Thymus (tissue), 11 donors: ENCODE measurements around the gene USP43. TPM values are rescaled to one million over a fixed set of nuclear protein-coding genes. Genes with fewer than 3 reads are reported as not detected.

Experiments used
- DNase-seq, 9 donors: peaks; one replicate each; pipeline ENCODE4 v3.0.0-alpha.2; 2013; ENCODE audit warnings: low spot score in 9 of 9, low read depth in 6 of 9, missing footprints in 1 of 9
- H3K27ac ChIP-seq, 2 donors: one replicate each; pipeline ENCODE4 v1.5.1; 2013; ENCODE audit warnings: control low read depth in 1 of 2, low read depth in 1 of 2, low read length in 1 of 2, mild to moderate bottlenecking in 1 of 2, moderate library complexity in 1 of 2
- H3K27me3 ChIP-seq, 2 donors: one replicate each; pipeline ENCODE4 v1.5.1; 2013; ENCODE audit warnings: low read length in 1 of 2; ENCODE audit not compliant: control insufficient read depth in 2 of 2, insufficient read depth in 1 of 2
- H3K36me3 ChIP-seq, 2 donors: one replicate each; pipeline ENCODE4 v1.5.1; 2013; ENCODE audit warnings: low read length in 1 of 2, mild to moderate bottlenecking in 1 of 2, moderate library complexity in 1 of 2; ENCODE audit not compliant: control insufficient read depth in 2 of 2, insufficient read depth in 2 of 2
- H3K4me1 ChIP-seq, 2 donors: one replicate each; pipeline ENCODE4 v1.5.1; 2013; ENCODE audit warnings: low read length in 2 of 2; ENCODE audit not compliant: control insufficient read depth in 2 of 2, insufficient read depth in 2 of 2
- H3K4me3 ChIP-seq, 2 donors: one replicate each; pipeline ENCODE4 v1.5.1; 2013; ENCODE audit warnings: low read length in 2 of 2, control low read depth in 1 of 2, mild to moderate bottlenecking in 1 of 2
- H3K9me3 ChIP-seq, 2 donors: one replicate each; pipeline ENCODE4 v1.5.1; 2013; ENCODE audit warnings: low read length in 1 of 2, mild to moderate bottlenecking in 1 of 2; ENCODE audit not compliant: control insufficient read depth in 2 of 2, insufficient read depth in 1 of 2
- WGBS: extraction: QIAGEN DNeasy Blood & Tissue Kit; methylation state at CpG from one replicate; pipeline ENCODE4 v1.1.7; 2013; 5-methylcytosine and 5-hydroxymethylcytosine counted together
- polyA plus RNA-seq: library from polyadenylated mRNA; stranded (reverse); fragments of 200-250 nt; gene quantifications from one replicate; pipeline ENCODE4 v1.2.3, GENCODE V29; 2013
- total RNA-seq: library from RNA; stranded (reverse); fragments of 120-200 nt; gene quantifications from one replicate; pipeline ENCODE4 v1.2.4, GENCODE V29; 2013
- donor health status: healthy.

Gene USP43
- total and polyA plus RNA-seq, 2 donors, result 0.57 to 2.9 TPM

DNA sequence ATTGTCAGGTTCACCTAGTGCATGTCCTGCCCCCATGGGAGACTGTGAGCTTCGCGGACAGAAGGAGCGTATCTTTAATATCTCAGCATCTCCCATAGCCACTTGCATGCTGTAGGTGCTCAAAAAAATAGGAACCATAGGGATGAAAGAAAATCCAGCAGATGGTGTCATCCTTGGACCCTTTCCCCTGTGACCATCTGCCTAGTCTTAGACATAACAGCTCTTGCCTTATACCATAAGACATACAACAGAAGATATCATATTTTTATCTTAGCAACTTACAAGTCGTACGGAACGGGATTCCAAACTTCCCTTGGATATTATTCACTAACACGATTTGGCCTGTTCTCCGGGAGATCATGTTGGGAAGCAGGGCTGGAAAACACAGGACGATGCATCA lies 131.6 kb downstream of the USP43 start:
- H3K4me1 ChIP-seq, result no peaks in the 10 kb centered on the region
- no peak overlapping the region for H3K27ac ChIP-seq
- 95% methylated on average over 9 of the region's 9 CpGs for WGBS
- H3K36me3 ChIP-seq, result no peaks in the 10 kb centered on the region
- H3K4me3 ChIP-seq, result no peak overlapping the region
- no peaks in the 10 kb centered on the region for H3K9me3 ChIP-seq
- no peaks in the 10 kb centered on the region for H3K27me3 ChIP-seq
- no peak for DNase-seq

Other genes with a start within 250 kb of the USP43 start
- gene STX8, start 69.7 kb upstream of the USP43 start, total RNA-seq, result 75.8 TPM
- 60.5 TPM for gene STX8, start 69.7 kb upstream of the USP43 start, polyA plus RNA-seq
- gene CFAP52, start 68.9 kb upstream of the USP43 start, total RNA-seq, result 0.76 TPM
- gene CFAP52, start 68.9 kb upstream of the USP43 start, polyA plus RNA-seq, result 1.6 TPM
- 0.24 TPM for gene DHRS7C, start 146.1 kb downstream of the USP43 start, total RNA-seq
- gene DHRS7C, start 146.1 kb downstream of the USP43 start, polyA plus RNA-seq, result 0.07 TPM
- not detected for gene GSG1L2, start 176.6 kb downstream of the USP43 start, total RNA-seq
- not detected for gene GSG1L2, start 176.6 kb downstream of the USP43 start, polyA plus RNA-seq
- 0.05 TPM for gene GLP2R, start 180.4 kb downstream of the USP43 start, total RNA-seq
- 0.09 TPM for gene GLP2R, start 180.4 kb downstream of the USP43 start, polyA plus RNA-seq